NB4 (cell line): ENCODE data around the gene PLA2G3.
"Not testable (repeated sequence)": the region's sequence is repeated elsewhere in the genome, so short reads cannot be mapped to it uniquely, and the experiment has no call there.

Experiments used
- DNase-seq: peaks from one replicate; pipeline ENCODE4 v3.0.0; 2010; ENCODE audit warnings: low read depth
- H3K4me3 ChIP-seq: one replicate; pipeline ENCODE4 v1.5.1; 2011; ENCODE audit warnings: mild to moderate bottlenecking, low read depth, low read length, moderate library complexity
- MYC ChIP-seq: IDR thresholded peaks from 2 replicates; pipeline ENCODE4 v1.6.1; 2011; ENCODE audit warnings: low read depth, low read length
- POLR2A ChIP-seq: IDR thresholded peaks from 2 replicates; pipeline ENCODE4 v1.6.1; 2011; ENCODE audit warnings: mild to moderate bottlenecking; ENCODE audit not compliant: insufficient read length; ENCODE audit errors: extremely low read depth
- TF ChIP-seq, protein P1 (sequence below): IDR thresholded peaks from one replicate; pipeline ENCODE4 v1.5.1; 2012; ENCODE audit warnings: low read depth, low read length
- TF ChIP-seq, protein P2 (sequence below): IDR thresholded peaks from 2 replicates; pipeline ENCODE4 v1.6.1; 2011; ENCODE audit warnings: low read depth, low read length

The PLA2G3 gene

DNA sequence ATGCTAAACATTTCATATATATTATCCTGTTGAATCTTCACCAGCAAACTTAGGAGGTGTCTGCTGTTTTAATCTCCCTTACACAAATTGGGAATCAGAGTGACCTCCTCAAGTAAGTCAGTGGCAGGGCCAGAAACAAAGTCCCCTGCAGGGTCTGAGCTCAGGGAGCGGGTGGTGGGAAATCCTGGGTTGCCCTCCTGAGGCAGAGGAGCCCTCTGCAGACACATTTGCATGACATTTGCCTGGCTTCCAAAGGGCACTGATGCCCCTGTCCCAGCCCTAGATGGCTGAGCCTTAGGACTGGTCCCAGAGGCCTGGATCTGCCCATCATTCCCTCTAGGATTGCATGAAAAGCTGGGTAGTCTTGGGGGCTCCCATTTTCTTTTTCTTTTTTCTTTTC is 19.7 kb downstream of the PLA2G3 start:
- no peak for DNase-seq
- no peak for TF ChIP-seq POLR2A
- no peak for TF ChIP-seq MYC
- TF ChIP-seq, protein P1, sequence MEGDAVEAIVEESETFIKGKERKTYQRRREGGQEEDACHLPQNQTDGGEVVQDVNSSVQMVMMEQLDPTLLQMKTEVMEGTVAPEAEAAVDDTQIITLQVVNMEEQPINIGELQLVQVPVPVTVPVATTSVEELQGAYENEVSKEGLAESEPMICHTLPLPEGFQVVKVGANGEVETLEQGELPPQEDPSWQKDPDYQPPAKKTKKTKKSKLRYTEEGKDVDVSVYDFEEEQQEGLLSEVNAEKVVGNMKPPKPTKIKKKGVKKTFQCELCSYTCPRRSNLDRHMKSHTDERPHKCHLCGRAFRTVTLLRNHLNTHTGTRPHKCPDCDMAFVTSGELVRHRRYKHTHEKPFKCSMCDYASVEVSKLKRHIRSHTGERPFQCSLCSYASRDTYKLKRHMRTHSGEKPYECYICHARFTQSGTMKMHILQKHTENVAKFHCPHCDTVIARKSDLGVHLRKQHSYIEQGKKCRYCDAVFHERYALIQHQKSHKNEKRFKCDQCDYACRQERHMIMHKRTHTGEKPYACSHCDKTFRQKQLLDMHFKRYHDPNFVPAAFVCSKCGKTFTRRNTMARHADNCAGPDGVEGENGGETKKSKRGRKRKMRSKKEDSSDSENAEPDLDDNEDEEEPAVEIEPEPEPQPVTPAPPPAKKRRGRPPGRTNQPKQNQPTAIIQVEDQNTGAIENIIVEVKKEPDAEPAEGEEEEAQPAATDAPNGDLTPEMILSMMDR, result no peak
- TF ChIP-seq, protein P2, sequence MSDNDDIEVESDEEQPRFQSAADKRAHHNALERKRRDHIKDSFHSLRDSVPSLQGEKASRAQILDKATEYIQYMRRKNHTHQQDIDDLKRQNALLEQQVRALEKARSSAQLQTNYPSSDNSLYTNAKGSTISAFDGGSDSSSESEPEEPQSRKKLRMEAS, result no peak
- H3K4me3 ChIP-seq, result no peak overlapping the region

DNA sequence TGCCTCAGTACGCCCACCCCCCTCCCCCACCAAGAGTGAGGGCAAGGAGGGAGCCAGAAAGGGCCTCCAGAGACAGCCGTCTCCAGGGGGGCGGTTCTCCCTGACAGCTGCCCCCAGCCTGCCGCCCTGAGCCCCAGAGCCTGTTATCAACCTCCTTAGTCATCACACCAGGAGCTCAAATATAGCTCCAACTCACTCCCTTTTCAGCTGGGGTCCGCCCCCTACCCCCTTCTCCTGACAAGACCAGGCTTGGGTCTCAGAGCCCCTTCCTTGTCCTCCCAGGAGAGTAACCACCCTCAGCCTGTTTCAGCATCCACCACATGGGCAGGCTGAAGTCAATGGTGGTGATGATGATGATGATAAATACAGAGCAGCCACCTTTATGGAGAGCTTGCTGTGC is 20.1 kb downstream of the PLA2G3 start:
- no peak overlapping the region for H3K4me3 ChIP-seq
- DNase-seq, result no peak
- no peak for TF ChIP-seq MYC
- TF ChIP-seq, protein P2, result no peak
- TF ChIP-seq, protein P1, result no peak
- no peak for TF ChIP-seq POLR2A

DNA sequence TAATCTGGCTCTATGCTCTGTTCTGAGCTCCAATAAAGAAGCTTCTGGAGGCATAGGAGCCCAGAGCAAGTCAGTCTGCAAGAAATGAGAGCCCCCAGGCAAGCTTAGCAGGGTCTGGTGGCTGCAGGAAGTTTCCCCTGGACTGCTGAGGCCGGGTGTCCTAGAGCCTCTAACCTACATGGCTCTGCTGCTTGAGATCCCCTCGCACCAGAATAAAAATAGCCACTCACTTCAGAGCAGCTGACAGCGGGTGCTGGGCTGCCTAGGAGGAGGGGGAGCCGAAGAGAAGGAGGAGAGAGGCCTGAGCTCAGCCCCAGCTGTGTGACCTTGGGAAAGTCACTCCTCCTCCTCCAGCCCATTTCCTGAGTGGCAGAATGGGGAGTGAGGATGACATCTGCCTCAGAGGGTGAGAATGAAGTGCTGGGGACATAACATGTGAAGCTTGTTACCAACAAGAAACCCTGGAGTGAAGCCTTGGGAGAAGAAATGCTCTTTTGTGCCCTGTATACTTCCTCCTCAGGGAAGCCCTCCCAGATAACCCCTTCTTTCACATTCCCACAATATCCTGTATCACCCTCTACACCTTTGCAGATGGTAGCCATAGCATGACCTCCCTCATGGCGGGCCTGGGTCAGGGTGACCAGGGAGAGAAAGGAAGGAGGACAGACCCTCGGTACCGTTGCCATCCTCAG is 21.1 kb downstream of the PLA2G3 start:
- DNase-seq, result no peak
- TF ChIP-seq, protein P2, result no peak
- TF ChIP-seq, protein P1, result no peak
- TF ChIP-seq MYC (no peak), POLR2A (no peak)
- no peak overlapping the region for H3K4me3 ChIP-seq

DNA sequence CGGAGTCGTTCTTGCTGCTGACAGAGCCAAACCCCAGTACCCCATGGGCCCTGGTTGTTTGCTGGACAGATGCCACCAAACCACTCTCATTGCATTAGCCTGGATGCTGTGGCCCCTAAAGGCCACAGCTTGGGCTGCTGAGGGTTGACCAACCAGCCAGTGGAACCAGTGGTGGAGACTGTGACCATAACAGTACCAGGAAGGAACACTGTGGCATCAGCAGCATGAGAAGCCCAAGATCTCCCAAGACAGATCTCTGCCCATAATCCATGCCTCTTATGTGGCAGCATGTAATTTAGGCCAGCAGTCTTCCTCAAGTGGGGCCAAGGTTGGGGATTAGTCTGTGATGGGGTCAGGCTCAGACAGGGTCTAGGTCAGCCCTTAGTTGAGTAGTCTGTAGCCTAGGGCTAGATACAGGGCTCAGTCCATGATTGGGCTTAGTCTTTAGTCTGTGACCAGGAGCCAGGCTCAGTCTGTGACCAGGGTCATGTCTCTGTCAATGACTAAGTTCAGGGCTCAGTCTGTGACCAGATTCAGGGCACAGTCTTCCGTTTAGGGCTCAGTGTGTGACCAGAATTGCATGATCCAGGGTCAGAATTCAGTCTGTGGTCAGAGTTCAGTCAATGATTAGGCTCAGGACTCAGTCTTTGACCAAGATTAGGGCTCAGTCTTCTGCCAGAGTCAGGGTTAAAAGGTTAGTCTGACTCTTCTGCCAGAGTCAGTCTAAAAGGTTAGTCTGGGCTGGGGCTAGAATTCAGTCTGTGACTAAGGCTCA is 22.1 kb downstream of the PLA2G3 start:
- TF ChIP-seq MYC, result no peak
- TF ChIP-seq POLR2A, result no peak
- TF ChIP-seq, protein P1, result no peak
- TF ChIP-seq, protein P2, result no peak
- no peak for DNase-seq
- no peak overlapping the region for H3K4me3 ChIP-seq

DNA sequence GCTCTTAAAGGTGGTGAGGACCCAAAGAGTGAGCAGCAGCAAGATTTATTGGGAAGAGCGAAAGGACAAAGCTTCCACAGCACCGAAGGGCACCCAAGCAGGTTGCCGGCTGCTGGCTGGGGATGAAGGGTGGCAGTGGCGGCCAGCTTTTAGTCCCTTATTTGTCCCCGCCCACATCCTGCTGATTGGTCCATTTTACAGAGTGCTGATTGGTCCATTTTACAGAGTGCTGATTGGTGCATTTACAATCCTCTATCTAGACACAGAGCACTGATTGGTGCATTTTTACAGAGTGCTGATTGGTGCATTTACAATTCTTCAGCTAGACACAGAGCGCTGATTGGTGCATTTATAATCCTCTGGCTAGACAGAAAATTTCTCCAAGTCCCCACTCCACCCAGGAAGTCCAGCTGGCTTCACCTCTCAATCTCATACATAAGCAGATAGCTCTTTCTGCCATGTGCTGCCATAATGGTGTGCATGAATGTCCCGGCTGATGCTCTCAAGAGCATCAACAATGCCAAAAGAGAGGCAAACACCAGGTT is 27.7 kb downstream of the PLA2G3 start:
- not testable (repeated sequence) for H3K4me3 ChIP-seq, DNase-seq

DNA sequence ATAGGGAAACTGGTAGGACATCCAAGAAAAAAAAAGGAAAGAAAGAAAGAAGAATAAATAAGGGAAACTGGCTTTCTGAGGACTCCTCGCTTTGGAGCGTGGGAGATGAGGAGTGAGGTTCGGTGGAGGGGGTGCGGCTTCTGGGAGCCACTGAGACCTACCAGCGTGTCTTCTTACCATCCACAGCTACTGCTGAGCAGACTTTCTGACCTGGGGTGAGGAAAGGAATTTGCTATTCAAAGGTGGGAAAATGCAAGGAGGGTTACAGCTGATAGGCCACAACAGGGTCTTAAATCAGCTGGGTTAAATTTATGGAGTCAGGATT is 32.5 kb downstream of the PLA2G3 start:
- DNase-seq, result no peak
- peak overlapping the region; percentile 39 for H3K4me3 ChIP-seq
- TF ChIP-seq POLR2A, result no peak
